NCI-H69 (cell line): ENCODE measurements around the gene DSCAM.

ENCODE experiments used
- DNase-seq: peaks from one replicate; lab custom pipeline; 2025; lab: John Stamatoyannopoulos, UW

The DSCAM gene

DNA sequence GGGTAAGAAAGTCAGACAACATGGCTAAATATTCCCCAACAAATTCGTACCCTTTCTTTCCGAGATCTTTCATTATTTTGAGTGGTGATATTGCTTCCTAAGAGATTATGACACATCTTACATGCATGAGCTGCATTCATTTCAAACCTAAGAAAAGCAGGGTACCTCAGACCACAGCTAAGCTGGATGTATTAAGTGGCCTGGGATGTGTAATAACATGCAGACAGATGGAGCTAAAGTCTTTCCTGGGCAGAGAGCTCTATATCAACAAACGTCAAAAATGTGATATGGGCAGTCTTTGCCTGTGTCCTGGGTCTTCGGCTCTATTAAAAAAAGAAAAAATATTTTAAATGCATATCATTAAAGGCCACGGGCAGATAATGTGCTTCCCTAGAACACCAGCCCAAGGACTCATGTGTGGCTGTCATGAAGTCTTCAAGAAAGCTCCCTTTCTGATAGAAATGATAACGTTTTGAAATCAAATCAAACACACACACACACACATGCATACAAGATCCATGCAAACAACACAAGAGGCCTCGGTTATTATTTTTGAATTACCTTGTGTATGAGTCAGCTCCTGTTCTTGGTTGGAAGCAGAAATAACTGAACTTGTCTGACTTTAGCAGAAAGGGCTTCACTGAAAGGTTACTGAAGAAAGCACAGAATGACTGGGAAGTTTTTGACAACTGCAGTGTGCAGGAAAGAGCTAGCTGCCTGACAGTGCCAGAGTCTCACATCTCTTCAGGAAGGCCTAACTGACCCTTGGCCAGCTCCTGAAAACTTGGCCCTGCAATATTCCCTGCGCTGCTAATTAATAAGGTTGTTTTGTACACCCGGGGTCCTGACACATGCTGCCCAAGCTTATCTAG, 231.2 kb downstream of the DSCAM start:
- DNase-seq = peak; percentile 84

DNA sequence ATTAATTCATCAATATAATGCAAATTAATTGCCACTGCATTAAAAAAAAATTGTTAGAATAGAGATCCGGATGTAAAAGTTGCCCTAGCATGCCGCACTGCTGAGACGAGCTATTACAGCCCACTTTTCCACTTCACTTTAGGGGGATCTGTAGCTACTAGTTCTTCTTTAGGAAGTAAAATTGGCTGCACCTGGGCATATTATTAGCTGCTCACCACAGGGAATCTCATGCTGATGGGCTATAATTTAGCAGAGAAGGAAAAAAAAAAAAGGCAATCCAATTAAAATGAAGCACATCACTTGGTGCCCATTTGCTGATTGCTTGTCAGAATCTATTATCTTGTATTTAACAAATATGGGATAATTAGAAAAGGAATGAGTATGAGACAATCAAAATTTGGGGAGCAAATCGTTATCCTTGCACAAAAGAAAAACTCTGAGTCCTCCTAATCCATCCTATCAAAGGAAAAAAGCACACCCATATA, 233.4 kb downstream of the DSCAM start:
- DNase-seq = peak; percentile 93

DNA sequence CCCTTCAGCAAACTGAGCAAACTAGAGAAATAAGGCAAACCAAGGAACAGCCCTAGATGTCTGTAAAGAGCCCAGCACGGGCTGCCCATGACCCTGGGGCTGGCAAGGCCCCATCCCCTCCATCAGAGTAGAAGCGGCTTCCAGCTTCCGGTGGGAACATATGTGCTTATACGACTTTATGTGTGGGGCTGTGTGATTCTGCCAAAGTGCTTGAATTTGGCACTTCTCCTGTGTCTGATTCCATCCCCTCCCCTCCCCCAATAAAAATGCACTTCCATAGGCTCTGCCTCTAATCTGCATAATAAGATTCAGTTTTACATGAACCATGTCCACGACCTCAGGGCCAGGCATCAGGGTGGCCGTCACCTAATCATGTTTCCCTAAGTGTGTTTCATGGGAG, 236.6 kb downstream of the DSCAM start:
- DNase-seq = peak; percentile 41

DNA sequence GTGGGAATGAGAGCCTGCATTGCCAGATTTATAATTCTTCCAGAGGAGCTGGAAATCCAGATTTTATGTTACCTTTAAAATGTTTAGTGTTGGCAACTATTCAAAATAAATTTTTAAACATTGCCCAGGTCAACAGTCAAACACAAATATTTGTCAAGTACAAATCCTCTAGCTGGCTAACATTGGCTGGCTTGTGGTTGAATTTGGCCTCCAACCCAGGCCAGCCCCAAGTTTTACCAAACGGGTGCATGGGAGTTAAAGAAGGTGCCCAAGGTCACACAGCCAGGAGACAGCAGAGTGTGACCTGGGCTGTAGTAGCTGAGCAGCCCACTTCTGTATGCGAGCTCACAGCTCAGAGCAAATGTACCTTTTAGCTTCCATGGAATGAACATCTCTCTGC, 240.6 kb downstream of the DSCAM start:
- no peak for DNase-seq

DNA sequence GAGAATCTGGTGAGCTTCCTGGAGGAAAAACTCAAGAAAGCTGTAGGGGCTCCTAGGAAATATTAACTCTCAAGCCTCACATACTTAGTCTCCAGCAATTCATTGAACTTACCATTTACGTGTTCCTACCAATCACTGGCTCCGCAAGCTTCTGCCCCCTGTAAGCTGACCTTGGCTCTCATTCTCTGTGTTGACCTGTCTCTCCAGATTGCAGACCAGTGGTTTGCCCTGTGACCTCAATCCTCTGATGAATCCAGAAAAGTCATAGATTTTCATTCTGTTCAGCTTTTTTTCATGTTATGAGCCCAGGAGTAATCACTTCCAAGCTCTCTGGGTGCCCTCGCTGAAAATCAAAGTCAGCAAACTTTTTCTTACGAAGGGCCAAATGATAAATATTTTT, 241.9 kb downstream of the DSCAM start:
- DNase-seq = no peak

DNA sequence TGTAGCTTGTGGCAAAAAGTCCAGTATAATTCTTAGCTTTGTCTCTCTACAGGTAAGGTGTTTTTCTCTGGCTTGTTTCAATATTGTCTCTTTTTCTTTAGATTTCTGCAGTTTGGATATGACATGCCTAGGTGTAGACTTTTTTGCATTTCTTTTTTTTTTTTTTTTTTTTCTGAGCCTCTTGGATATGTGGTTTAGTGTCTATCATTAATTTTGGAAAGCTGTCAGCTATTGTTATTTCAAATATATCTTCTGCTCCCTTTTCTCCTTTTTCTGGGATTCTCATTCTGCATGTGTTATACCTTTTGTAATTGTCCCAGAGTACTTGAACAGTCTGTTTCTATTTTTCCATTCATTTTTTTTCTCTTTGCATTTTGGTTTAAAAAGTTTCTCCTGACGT, 243.2 kb downstream of the DSCAM start:
- DNase-seq = no peak

DNA sequence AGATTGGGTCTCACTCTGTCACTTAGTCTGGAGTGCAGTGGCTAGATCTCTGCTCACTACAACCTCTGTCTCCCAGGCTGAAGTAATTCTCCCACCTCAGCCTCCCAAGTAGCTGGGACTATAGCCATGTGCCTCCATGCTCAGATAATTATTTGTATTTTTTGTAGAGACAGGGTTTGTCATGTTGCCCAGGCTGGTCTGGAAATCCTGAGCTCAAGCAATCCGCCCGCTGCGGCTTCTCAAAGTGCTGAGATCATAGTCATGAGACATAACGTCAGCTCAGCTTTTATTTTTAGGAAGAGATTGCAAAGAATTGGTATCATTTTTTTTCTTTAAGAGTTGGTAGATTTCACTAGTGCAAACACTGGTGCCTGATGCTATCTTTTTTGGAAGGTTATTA, 244.9 kb downstream of the DSCAM start:
- no peak for DNase-seq

DNA sequence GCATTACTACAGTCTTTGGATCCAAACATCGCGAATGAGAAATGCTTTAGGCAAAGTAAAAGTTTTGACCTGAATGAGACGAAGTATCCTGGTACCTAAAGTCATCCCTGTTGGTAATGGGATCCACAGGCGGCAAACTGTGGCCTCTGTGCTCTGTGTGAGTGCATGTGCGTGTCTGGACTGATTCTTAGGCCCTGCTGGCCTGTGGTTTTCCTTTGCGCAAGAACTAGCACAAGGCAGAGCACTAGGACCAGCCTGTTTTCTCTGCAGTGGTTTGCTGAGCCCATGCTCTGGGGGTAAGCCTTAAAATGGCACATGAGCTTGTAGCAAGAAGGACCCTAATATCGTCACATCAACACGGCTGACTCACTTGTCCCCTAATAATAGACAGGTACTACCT, 251.2 kb downstream of the DSCAM start:
- no peak for DNase-seq

DNA sequence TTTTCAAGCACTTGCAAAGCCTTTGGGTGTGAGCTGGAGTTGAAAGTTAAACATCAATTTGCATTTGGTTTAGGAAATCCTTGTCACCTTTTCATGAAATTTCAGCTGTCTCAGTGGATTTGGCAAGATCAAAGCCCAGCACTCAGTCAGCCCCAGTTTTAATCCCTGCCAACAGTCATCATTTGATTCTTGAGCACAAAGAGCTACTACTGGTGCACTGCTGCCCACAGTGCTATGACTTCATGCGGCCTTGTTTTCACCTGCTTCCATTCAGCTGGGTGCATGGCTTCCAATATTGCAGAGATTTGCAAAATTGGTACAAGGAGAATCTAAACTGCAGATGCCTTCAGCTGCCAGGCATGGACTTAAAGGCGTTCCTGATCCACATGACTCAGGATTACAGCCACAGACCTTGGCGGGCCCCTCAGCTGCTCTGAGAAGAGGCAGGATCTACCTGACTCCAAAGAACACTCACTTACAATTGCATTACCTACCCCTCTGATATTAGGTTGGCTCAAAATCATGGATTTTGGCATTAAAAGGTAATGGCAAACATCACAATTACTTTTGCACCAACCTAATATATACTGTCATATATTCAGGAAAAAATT, 259.1 kb downstream of the DSCAM start:
- DNase-seq = peak; percentile 42

DNA sequence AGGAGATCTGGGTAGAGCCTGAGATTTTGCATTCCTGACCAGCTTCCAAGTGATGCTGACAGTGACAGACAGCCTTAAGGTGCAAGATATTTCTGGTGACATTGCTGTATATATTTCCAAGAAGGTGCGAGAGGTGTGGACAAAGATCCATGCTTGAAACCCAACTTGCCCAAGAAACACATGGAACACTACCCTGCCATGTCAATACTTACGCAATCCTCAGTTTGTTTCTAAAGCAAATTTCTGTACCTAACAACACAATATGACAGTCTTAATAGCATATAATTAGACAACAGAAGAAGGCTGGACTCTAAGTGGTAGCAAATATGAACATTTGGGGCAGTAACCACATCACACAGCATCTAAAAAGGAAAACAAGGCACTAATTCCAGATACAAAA, 260.4 kb downstream of the DSCAM start:
- DNase-seq = peak; percentile 52

DNA sequence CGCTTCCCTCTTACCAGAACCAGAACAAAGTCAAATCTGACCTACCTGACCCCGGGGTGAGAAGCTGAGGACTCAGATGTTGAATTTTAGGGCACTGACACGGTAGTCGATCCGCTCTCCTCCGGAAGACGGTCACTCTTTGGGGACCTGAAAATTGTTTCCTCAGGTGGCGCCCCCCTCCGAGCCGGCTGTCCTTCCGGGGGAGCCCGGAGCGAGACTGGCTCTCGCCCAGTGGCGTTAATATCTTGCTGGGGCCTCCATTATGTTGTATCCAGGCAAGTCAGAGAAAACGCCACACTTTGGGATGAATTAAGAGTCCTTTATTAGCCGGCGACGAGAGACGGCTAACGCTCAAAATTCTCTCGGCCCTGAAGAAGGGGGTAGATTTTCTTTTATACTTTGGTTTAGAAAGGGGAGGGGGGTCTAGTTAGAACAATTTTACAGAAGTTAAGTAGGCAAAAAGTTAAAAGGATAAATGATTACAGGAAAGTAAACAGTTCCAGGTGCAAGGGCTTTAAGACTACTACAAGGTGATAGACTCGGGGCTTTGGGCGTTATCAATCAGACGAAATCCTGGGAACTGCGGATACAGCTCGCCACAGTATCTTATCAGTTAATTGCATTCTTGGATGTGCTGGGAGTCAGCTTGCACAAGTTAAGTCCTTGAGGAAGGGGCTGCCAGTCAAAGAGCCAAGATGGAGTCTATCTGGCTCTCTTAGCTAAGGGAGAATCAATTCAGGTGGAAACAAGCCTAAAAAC, 269.5 kb downstream of the DSCAM start:
- DNase-seq = no peak

DNA sequence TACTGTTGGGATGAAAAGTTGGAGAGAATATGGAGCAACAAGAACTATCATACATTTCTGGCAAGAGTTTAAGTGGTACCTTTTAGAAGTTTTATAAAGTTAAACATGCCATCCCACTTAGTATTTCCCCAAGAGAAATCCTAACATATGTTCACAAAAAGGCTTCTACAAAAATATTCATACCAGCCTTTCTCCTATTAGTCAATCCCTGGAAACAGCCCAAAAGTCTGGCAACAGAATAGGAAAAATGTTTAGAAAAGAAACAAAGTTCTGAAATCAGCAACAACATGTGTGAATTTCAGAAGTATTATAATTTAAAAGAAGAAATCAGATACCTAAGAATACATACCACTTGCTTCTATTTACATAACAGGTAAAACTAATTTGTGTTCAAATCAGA, 271.0 kb downstream of the DSCAM start:
- DNase-seq = no peak

DNA sequence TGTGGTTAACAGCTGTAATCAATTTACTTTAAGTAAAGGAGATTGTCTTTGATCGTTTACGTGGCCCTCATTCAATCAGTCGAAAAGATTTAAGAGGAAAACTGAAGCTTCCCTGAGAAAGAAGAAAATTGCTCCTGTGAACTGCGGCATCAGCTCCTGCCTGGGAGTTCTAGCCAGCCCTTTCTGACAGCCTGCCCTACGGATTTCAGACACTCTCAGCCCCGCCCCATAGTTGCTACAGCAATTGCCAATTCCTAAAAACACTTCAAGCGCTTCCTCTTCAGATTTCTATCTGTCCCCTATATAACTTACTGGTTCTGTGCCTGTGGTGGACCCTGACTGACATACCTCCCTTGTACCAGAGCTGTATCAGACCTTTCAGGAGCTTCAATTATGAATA, 277.6 kb downstream of the DSCAM start:
- DNase-seq = peak; percentile 25

DNA sequence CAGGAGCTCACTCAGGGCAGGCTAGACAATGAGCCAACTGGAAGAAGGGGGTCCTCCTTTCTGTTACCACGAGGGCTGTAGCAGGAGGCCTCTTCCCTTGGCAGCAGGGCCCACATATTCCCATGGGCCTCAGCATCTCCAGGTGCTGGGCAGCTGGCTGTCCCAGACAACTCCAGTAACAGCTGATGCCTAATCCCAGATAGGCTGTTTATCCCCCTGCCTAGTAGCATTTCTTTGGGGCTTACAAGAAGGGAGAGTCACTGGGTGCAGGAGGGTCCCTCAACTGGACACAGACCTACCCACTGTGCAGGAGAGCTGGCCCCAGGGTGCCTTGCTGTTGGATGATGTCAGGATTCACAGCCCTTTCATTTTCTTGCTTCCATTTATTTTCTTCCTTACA, 278.2 kb downstream of the DSCAM start:
- DNase-seq = peak; percentile 69

DNA sequence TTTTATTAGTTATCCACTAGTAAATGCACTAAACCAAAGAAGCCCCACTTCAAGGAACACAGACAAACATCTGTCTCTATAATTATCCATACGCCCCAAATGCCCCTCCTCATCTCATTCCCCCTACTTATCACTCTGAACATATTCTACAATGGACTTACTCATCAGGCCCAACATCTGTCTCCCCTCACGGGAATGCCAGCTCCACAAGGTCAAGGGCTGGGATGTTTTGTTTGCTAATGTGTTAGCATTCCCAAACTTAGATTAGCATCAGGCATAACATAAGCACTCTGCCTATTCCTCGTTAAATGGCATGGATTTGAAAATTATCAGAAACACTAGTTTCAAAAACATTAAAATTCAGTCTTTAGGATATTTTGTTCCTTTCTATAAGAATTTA, 279.5 kb downstream of the DSCAM start:
- peak; percentile 76 for DNase-seq

DNA sequence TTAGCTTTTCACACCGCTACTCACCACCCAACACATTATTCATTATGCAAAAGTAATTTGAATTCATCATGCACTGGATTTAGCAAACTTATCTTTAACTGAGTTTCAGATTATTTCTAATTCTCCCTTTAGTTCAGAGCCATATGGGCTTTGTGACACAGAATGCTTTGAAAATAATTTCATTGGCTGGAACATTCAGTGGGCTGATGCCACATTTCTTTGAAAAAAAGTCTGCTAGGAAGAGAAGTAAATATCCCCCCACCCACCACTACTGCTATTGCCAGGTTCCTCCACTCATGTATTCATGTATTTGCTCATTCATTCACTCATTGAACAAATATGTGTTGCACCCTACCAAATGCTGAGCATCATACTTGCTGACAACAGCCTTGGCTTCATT, 280.5 kb downstream of the DSCAM start:
- DNase-seq = no peak

DNA sequence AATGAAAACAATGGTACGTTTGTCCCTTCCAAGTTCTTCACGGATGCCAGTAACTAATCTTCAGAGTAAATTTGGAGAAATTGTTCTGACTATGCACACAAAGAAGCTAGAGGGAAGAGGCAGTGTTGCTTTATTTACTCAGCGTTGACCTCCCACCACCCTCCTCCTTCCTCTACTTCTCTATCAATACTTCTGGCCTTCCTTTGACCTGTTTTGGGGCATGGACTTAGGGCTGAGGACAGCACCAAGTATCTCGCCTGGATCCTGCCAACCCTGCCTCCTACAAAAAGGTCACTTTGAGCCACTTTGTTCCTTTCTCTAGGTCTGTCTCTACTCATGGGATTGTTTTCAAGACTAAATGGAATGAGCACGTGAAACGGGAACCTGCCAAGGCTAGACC, 282.6 kb downstream of the DSCAM start:
- no peak for DNase-seq

DNA sequence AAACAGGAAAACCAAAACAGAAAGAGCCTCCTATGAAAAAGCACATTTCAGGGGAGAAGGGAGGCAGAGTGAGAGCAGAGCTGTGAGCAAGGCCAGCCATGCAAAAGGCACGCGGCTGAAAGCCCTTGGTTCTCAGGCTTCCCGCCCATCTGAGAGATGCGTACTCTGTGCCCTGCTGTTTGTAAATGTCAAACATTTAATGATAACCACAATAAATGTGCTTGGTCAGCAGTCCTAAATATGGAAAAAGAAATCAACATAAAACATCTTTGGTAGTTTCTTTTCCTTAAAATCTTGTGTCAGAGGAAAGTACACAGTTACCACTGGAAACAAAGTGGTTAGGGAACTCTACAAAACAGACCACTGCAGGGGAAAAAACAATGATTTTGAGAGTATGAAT, 283.1 kb downstream of the DSCAM start:
- peak; percentile 23 for DNase-seq

DNA sequence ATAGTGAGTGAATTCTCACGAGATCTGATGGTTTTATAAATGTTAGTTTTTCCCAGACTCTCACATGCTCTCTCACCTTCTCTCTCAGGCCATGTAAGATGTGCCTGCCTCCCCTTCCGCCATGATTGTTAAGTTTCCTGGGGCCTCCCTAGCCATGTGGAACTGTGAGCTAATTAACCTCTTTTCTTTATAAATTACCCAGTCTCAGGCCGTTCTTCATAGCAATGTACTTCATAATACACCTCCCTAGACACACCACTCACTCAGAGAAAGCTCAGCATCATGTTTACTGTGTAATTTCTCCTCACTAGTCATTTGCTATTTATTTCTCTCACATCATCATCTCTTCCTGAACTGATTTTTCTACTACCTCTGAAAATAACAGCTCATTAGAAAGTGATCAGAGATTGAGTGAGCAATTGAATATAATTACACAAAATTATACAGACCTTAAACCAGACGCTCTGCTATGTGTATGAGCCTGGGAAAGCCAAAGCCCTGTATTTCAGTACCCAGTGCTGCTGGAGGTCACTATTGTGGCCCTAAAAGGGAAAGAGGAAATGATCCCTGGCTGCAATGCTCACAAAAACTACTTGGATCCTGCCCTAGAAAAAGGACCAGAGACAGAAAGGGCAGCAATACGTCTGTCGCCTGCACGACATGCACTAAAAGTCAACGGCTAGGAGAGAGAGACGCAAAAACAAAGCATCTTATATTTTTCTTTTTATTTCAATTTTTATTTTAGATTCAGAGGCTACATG, 284.5 kb downstream of the DSCAM start:
- peak; percentile 56 for DNase-seq

DNA sequence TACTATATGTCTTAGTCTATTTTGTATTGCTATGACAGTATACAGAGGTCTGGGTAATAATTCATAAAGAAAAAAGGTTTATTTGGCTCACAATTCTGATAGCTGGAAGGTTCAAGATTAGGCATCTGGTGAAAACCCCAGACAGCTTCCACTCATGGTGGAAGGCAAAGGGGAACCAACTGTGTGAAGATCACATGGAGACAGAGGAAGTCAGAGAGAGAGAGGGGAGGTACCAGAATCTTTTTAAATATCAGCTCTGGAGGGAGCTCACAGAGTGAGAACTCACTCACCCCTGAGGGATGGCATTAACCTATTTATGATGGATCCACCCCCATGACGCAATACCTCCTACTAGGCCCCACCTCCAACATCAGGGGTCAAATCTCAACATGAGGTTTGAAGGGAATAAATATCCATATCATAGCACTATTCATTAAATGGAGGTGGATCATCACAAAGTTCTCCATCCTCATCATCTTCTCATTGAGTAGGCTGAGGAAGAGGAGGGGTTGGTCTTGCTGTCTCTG, 290.5 kb downstream of the DSCAM start:
- DNase-seq = peak; percentile 34

DNA sequence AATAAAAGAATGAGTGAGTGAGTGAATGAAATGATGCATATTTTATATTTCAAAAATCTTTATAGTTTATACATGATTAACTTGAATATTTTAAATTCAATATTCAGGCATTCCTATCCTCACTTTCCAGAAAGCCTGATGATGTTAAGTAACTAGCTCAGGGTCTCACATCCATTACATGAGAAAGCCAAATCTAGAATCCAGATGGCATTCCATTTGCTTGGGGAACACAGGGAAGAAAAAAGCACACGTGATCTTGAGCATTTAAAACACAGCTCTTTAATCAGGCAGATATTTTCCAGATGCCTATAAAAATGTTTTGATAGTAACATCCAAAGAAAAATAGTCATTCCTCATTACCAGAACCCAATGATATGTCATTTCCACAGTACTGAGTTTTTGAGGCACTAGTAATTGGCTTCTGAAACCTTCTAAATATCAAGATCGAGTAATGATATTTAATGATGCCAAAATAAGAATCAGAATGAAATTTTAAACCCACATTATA, 291.9 kb downstream of the DSCAM start:
- DNase-seq = no peak

DNA sequence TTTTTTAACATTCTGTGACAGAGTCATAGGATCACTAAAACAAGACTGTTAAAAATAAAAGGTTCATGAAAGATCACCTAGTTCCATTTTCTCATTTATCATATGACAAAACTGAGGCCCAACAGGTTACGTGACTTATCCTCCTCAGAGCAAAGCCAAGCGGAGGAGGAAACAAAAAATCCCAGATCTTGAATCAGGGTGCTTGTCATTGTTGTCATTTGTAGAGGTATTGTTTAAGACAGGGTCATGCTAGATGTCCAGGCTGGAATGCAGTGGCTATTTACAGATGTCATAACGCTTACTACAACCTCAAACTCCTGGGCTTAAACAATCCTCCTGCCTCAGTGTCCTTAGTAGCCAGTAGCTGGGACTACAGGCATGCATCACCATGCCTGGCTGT, 293.2 kb downstream of the DSCAM start:
- DNase-seq = no peak
